Esophagus squamous epithelium (tissue), 5 donors: ENCODE results near the gene MED13L. TPM values are rescaled to one million over a fixed set of nuclear protein-coding genes. Genes with fewer than 3 reads are reported as not detected.

Source experiments
- DNase-seq: peaks from one replicate; lab custom pipeline; 2025; lab: John Stamatoyannopoulos, UW
- H3K27ac ChIP-seq, 4 donors: fragments of 200-600 bp; sonication (generic); one replicate each; pipeline ENCODE4 v1.5.1; 2016 to 2019; ENCODE audit warnings: mild to moderate bottlenecking in 1 of 4
- H3K27me3 ChIP-seq, 4 donors: fragments of 200-600 bp; sonication (generic); 1 replicate in 3 of 4; 2 replicates in 1 of 4; pipeline versions ENCODE4 v1.5.1 to v1.6.0; 2017 to 2021; ENCODE audit warnings: antibody characterized with exemption in 1 of 4
- H3K36me3 ChIP-seq, 3 donors: fragments of 200-600 bp; sonication (generic); one replicate each; pipeline ENCODE4 v1.5.1; 2016 to 2019
- H3K4me1 ChIP-seq, 3 donors: fragments of 200-600 bp; sonication (generic); one replicate each; pipeline ENCODE4 v1.5.1; 2017 to 2019
- H3K4me3 ChIP-seq, 4 donors: fragments of 200-600 bp; sonication (generic); 1 replicate in 3 of 4; 2 replicates in 1 of 4; pipeline ENCODE4 v1.5.1; 2016 to 2019; ENCODE audit warnings: mild to moderate bottlenecking in 2 of 4, moderate library complexity in 1 of 4
- H3K9me3 ChIP-seq, 3 donors: fragments of 200-600 bp; sonication (generic); one replicate each; pipeline ENCODE4 v1.5.1; 2016 to 2019
- CTCF ChIP-seq, 6 experiments: fragments of 450-650 bp in 4 of 6; fragments of 200-600 bp in 2 of 6; sonication (generic) in 2 of 6; IDR thresholded peaks; one replicate each; pipeline ENCODE4 v1.5.1; 2016 to 2019; ENCODE audit warnings: antibody characterized with exemption in 6 of 6, mild to moderate bottlenecking in 4 of 6, moderate library complexity in 4 of 6
- POLR2A ChIP-seq, 4 donors: fragments of 450-650 bp; IDR thresholded peaks; one replicate each; pipeline ENCODE4 v1.6.1; 2017; ENCODE audit warnings: antibody characterized with exemption in 4 of 4, mild to moderate bottlenecking in 4 of 4, moderate library complexity in 3 of 4
- WGBS, 2 donors: methylation state at CpG; one replicate each; pipeline ENCODE4 v1.1.5; 2018; 5-methylcytosine and 5-hydroxymethylcytosine counted together
- intact Hi-C: fragments of 100-400 bp; cut with DNase I; formaldehyde crosslinking; loops from one replicate; pipeline ENCODE4 v1.15.0; 2022
- total RNA-seq, 4 donors: library from RNA; depleted of rRNA; stranded (reverse); fragments of >200 nt; gene quantifications; one replicate each; pipeline ENCODE4 v1.1.0, GENCODE V29; 2016
- donor health status: DM: yes; HTN: yes; CAD: no.

The MED13L gene
- total RNA-seq, 4 donors from 2014 or later, result 52.2 to 137 (median 62.1) TPM

GRCh38 chr12:116160883-116161458 lies 116.5 kb downstream of the MED13L start:
- H3K36me3 ChIP-seq, result no peaks in the 10 kb centered on the region
- intact Hi-C loops, result no loop called here
- H3K4me1 ChIP-seq, result peaks cover 8 to 79% (median 44%) of the 10 kb centered on the region in 3 donors
- no peak overlapping the region for H3K27ac ChIP-seq
- no peak for TF ChIP-seq POLR2A (IDR thresholded peaks at IDR 0.05)
- TF ChIP-seq CTCF (IDR thresholded peaks at IDR 0.05), result no peak
- 83 to 92% methylated on average over 6 to 7 of the region's 7 CpGs for WGBS, 2 donors
- no peak for DNase-seq
- H3K27me3 ChIP-seq, result no peaks in the 10 kb centered on the region
- H3K9me3 ChIP-seq, result no peaks in the 10 kb centered on the region
- H3K4me3 ChIP-seq, result no peak overlapping the region

GRCh38 chr12:116160231-116160630 lies 117.3 kb downstream of the MED13L start:
- peaks cover 8 to 72% (median 37%) of the 10 kb centered on the region in 3 donors for H3K4me1 ChIP-seq
- 53 to 66% methylated on average over 2 of the region's 2 CpGs for WGBS, 2 donors

GRCh38 chr12:116159593-116160200 lies 117.8 kb downstream of the MED13L start:
- DNase-seq, result no peak
- intact Hi-C loops, result no loop called here
- TF ChIP-seq POLR2A (IDR thresholded peaks at IDR 0.05) (no peak), CTCF (IDR thresholded peaks at IDR 0.05) (no peak)
- H3K36me3 ChIP-seq, result no peaks in the 10 kb centered on the region
- H3K27me3 ChIP-seq, result no peaks in the 10 kb centered on the region
- whole genome bisulfite sequencing, 2 donors, result 87 to 90% methylated on average over 2 of the region's 2 CpGs
- no peaks in the 10 kb centered on the region for H3K9me3 ChIP-seq
- H3K27ac ChIP-seq, result no peak overlapping the region
- H3K4me3 ChIP-seq, result no peak overlapping the region
- H3K4me1 ChIP-seq, result peaks cover 8 to 72% (median 31%) of the 10 kb centered on the region in 3 donors

More at GRCh38 chr12:116160231-116160630, 117.3 kb downstream of the MED13L start:
- Histone ChIP-seq H3K36me3 (no peaks in the 10 kb centered on the region), H3K27me3 (no peaks in the 10 kb centered on the region), H3K27ac (no peak overlapping the region), H3K9me3 (no peaks in the 10 kb centered on the region), H3K4me3 (no peak overlapping the region)
- intact Hi-C loops, result no loop called here
- TF ChIP-seq POLR2A (IDR thresholded peaks at IDR 0.05) (no peak), CTCF (IDR thresholded peaks at IDR 0.05) (no peak)
- no peak for DNase-seq

- no peak overlapping the region for H3K4me3 ChIP-seq
- DNase-seq, result no peak
- no peak for TF ChIP-seq POLR2A (IDR thresholded peaks at IDR 0.05)
- no peak for TF ChIP-seq CTCF (IDR thresholded peaks at IDR 0.05)
- no peaks in the 10 kb centered on the region for H3K27me3 ChIP-seq
- intact Hi-C loops, result no loop called here
- no peaks in the 10 kb centered on the region for H3K9me3 ChIP-seq
- no peak overlapping the region for H3K27ac ChIP-seq
- H3K36me3 ChIP-seq, result no peaks in the 10 kb centered on the region
- WGBS, 2 donors, result 23 to 24% methylated on average over 1 of the region's 1 CpG
- H3K4me1 ChIP-seq, result peaks cover 8 to 72% (median 30%) of the 10 kb centered on the region in 3 donors
Observed at GRCh38 chr12:116159175-116159574, 118.3 kb downstream of the MED13L start.

GRCh38 chr12:116157845-116158267 lies 119.6 kb downstream of the MED13L start:
- Histone ChIP-seq H3K9me3 (no peaks in the 10 kb centered on the region), H3K4me1 (peaks cover 13 to 78% (median 41%) of the 10 kb centered on the region in 3 donors), H3K4me3 (no peak overlapping the region), H3K27me3 (no peaks in the 10 kb centered on the region), H3K27ac (no peak overlapping the region), H3K36me3 (no peaks in the 10 kb centered on the region)
- TF ChIP-seq CTCF (IDR thresholded peaks at IDR 0.05) (no peak), POLR2A (IDR thresholded peaks at IDR 0.05) (no peak)
- intact Hi-C loops, result no loop called here
- DNase-seq, result no peak
- WGBS, 2 donors, result 59 to 64% methylated on average over 5 of the region's 5 CpGs
